Amniotic stem cell (primary cell): ENCODE measurements around the gene RBM19.

Experiments
- DNase-seq: peaks from one replicate; lab custom pipeline; 2025; lab: John Stamatoyannopoulos, UW

The RBM19 gene

DNA sequence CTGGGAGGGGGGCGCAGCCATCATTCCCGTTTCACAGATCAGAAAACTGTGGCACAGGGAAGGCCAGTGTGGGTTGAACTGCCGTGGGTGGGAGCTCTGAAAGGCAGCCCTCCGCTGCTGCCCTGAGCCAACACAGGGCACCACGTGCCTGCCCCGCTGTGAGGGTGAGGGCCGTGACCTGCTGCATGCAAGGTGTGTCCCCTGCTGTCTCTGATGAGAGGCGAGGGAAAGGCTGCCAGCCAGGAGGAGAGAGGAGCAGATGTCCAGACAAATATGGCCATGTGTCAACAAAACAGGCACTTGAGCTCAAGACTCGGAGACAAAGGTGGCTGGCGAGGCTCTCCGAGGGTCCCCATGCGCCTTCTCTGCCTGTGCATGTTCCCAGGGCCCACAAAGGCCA, 108.8 kb downstream of the RBM19 start:
- DNase-seq = no peak

DNA sequence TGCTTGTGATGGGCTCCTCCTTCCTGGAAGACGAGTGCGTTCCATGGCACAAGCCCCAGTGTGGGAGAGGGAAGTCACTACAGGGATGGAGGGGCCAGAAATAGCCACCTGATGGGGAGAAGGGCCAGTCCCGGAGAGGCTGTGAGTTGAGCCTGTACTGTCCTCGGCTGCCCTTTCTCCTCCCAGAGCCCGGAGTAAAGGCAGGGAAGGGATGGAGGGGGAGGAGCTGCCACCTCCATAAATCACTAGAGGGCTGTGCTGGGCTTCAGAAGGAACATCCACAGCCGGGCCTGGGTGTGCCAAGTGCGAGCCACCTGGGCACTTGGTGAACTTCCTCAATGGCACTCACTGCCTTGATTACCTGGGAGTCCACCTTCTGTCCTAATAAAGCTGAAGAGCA, 110.1 kb downstream of the RBM19 start:
- DNase-seq = no peak

- DNase-seq = no peak
Measured at GRCh38 chr12:113854385-113855142, 111.6 kb downstream of the RBM19 start.

- DNase-seq = no peak
Measured at GRCh38 chr12:113853491-113853890, 112.6 kb downstream of the RBM19 start.

GRCh38 chr12:113852695-113853490, 113.2 kb downstream of the RBM19 start:
- DNase-seq = no peak

- no peak for DNase-seq
Measured at GRCh38 chr12:113852264-113852663, 113.9 kb downstream of the RBM19 start.

DNA sequence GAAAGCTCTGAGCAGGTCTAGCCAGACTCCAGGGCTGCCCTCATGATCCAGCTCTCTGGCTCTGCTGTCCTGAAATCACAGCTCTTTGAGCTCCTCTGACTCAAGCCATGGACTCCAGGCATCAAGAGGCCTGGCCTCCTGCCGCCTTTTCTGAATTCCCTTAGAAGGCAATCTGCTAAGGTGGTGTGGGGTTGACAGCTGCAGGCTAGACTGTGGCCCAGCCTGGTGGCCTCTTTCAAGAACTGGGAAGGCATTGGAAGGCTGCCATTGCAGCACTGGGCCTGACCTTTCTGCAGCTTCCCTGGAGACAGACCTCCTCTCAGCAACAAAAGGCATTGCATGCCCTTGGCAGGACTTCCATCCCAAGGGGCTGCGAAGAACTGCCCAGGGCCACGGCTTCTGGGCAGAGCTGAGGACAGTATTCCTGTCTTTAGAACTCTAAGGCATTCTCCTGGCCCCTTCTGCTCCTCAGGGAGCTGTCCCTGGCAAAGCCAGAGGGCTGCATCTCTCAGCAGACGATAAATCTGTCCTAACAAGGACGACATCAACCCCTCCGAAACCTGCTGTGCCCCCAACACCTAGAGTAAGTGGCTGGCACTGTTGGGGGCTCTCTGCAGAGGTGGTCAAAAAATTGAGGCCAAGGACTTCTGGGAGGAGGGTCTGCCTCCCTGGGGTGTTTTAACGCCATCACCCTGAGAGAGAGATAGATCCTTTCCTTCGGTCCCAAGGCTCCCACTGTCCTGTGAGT, 115.6 kb downstream of the RBM19 start:
- DNase-seq = no peak

DNA sequence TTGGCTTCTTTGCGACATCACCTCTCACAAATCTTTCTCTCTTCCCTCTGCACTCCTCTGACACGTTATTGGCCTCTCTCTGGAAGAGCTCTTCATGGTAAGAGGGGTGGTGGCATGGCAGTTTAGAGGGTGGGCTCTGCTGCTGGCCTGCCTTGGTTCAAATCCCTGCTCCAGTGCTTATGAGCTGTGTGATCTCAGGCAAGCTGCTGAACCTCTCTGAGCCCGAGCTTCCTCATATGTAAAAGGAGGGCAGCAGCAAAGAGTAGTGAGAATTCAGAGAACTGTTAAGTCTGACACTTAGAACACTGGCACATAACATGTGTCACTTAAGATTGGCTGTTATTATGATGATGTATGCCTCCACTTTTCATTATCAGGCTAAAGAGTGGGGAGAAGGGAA, 118.3 kb downstream of the RBM19 start:
- DNase-seq = no peak

- DNase-seq = no peak
Measured at GRCh38 chr12:113846883-113847755, 119.0 kb downstream of the RBM19 start.

DNA sequence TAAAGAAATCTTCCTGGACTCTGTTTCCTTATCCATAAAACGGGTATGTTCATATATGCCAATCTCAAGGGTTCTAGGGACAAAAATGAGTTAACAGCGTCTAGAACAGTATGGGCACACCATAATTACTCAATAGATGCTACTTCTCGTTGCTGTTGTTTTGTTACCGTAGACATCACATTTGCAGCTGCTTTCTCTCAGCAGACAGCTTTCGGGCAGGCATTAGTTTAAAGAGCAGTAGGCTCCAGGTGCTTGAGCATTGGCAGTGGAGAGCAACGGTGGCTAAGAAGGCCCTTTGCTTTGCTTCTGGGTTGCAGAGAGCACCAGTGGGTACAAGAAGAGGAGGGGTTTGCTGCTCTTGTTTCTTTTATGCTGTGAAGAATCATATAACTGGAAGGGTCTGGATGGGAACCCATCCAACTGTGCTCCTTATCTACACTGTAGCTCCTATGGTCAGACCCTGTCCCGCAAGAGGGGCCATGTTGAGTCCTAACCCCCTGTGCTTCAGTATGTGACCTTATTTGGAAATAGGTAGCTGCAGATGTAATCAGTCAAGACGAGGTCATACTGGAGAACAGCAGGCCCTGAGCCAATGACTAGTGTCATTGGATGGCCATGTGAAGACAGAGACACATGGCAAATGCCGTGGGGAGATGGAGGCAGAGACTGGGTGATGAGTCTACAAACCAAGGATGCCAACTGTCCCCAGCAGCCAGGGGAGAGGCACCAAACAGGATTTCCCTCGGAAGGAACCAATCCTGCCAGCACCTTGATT, 120.0 kb downstream of the RBM19 start:
- no peak for DNase-seq

GRCh38 chr12:113844495-113845210, 121.5 kb downstream of the RBM19 start:
- no peak for DNase-seq

GRCh38 chr12:113842699-113843098, 123.4 kb downstream of the RBM19 start:
- no peak for DNase-seq

GRCh38 chr12:113841786-113842185, 124.3 kb downstream of the RBM19 start:
- no peak for DNase-seq

- no peak for DNase-seq
Measured at GRCh38 chr12:113840401-113841042, 125.6 kb downstream of the RBM19 start.

GRCh38 chr12:113838896-113839295, 127.2 kb downstream of the RBM19 start:
- DNase-seq = no peak

GRCh38 chr12:113837528-113838296, 128.4 kb downstream of the RBM19 start:
- no peak for DNase-seq

DNA sequence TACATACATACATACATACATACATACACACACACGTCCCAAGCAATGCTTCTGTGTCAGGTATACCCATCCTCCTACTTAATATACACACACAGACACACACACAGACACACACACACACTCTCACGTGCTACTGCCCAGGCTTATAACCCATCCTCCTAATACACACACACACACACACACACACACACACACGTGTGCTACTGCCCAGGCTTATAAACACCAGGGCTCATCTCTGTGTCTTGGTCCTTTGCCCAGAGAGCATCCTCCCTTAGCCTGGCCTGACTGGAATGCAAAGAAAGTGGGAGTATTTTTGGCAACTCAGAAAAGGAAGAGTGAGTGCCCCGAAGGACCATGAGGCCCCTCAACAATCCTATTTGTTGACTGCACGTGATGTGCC, 129.0 kb downstream of the RBM19 start:
- no peak for DNase-seq

GRCh38 chr12:113835896-113836295, 130.2 kb downstream of the RBM19 start:
- DNase-seq = no peak

DNA sequence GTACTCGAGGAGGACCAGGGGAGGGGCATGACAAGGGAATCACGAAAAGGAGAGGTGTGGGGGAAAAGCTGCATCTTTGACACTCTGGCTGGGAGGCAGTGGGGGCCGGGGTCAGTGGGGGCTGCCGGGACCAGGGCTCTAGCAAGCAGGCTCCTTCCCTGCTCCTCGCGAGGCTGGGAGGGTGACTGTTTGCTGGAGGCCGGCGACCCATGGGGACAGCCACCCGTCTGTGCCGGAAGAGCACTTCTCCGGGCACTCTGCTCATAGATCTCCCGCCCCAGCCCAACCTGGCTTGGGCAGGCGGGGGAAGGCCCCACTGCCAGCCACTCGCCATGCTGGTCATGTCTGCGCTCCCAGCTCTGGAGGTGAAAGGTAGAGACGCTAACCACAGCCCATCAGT, 130.7 kb downstream of the RBM19 start:
- no peak for DNase-seq
